Measurements from ENCODE around the gene SLC35A1.

The SLC35A1 gene

GRCh38 chr6:87436435-87436834, 36.3 kb upstream of the SLC35A1 start:
- TF ChIP-seq POLR2AphosphoS5 (IDR thresholded peaks at IDR 0.05; ENCODE audit: low read depth, low read length) (no peak), FOXP2 (optimal IDR thresholded peaks at IDR 0.05; ENCODE audit: borderline replicate concordance, extremely low read depth, extremely low read length, insufficient read depth) (no peak), REST (IDR thresholded peaks at IDR 0.05; ENCODE audit: insufficient read depth in 1 of 2, low read depth in 2 of 2, low read length in 2 of 2) (peak; percentile 99 to 100), SIN3A (IDR thresholded peaks at IDR 0.05; ENCODE audit: borderline replicate concordance, insufficient read depth, low read length) (no peak; the same call in 1 of the 2 replicates), TAF1 (IDR thresholded peaks at IDR 0.05; ENCODE audit: borderline replicate concordance, insufficient read depth, low read length) (no peak)

- TF ChIP-seq REST (IDR thresholded peaks at IDR 0.05; ENCODE audit: insufficient read depth in 1 of 2, low read depth in 2 of 2, low read length in 2 of 2) (no peak), SIN3A (IDR thresholded peaks at IDR 0.05; ENCODE audit: borderline replicate concordance, insufficient read depth, low read length) (no peak), POLR2AphosphoS5 (IDR thresholded peaks at IDR 0.05; ENCODE audit: low read depth, low read length) (no peak), TAF1 (IDR thresholded peaks at IDR 0.05; ENCODE audit: borderline replicate concordance, insufficient read depth, low read length) (no peak), FOXP2 (optimal IDR thresholded peaks at IDR 0.05; ENCODE audit: borderline replicate concordance, extremely low read depth, extremely low read length, insufficient read depth) (no peak)
Observed at GRCh38 chr6:87441711-87442110, 31.1 kb upstream of the SLC35A1 start.

- TF ChIP-seq FOXP2 (optimal IDR thresholded peaks at IDR 0.05; ENCODE audit: borderline replicate concordance, extremely low read depth, extremely low read length, insufficient read depth) (no peak), REST (IDR thresholded peaks at IDR 0.05; ENCODE audit: insufficient read depth in 1 of 2, low read depth in 2 of 2, low read length in 2 of 2) (no peak), SIN3A (IDR thresholded peaks at IDR 0.05; ENCODE audit: borderline replicate concordance, insufficient read depth, low read length) (no peak), POLR2AphosphoS5 (IDR thresholded peaks at IDR 0.05; ENCODE audit: low read depth, low read length) (no peak), TAF1 (IDR thresholded peaks at IDR 0.05; ENCODE audit: borderline replicate concordance, insufficient read depth, low read length) (no peak)
Observed at GRCh38 chr6:87444362-87444761, 28.4 kb upstream of the SLC35A1 start.

GRCh38 chr6:87465051-87465450, 7.7 kb upstream of the SLC35A1 start:
- no peak for TF ChIP-seq REST (IDR thresholded peaks at IDR 0.05; ENCODE audit: insufficient read depth in 1 of 2, low read depth in 2 of 2, low read length in 2 of 2)
- TF ChIP-seq FOXP2 (optimal IDR thresholded peaks at IDR 0.05; ENCODE audit: borderline replicate concordance, extremely low read depth, extremely low read length, insufficient read depth): no peak
- TF ChIP-seq SIN3A (IDR thresholded peaks at IDR 0.05; ENCODE audit: borderline replicate concordance, insufficient read depth, low read length): no peak
- TF ChIP-seq POLR2AphosphoS5 (IDR thresholded peaks at IDR 0.05; ENCODE audit: low read depth, low read length): no peak

GRCh38 chr6:87473419-87473903, 687 bp downstream of the SLC35A1 start:
- TF ChIP-seq POLR2AphosphoS5 (IDR thresholded peaks at IDR 0.05; ENCODE audit: low read depth, low read length) (no peak), SIN3A (IDR thresholded peaks at IDR 0.05; ENCODE audit: borderline replicate concordance, insufficient read depth, low read length) (0 out of 2 replicates have a peak, but pooled peaks have one; percentile 63)

All from PFSK-1 (cell line).